ENCODE data around the gene NTNG1.

GRCh38 chr1:107526524-107527198 lies 385.8 kb downstream of the NTNG1 start:
- TF ChIP-seq TAF1 (IDR thresholded peaks at IDR 0.05; ENCODE audit: borderline replicate concordance, low read depth, low read length) (no peak), POLR2A (IDR thresholded peaks at IDR 0.05; ENCODE audit: low read depth, low read length) (no peak), POLR2AphosphoS5 (IDR thresholded peaks at IDR 0.05; ENCODE audit: low read depth, low read length) (no peak)
